ENCODE results near the gene MS4A10.

GRCh38 chr11:60757231-60757800 lies 27.8 kb upstream of the MS4A10 start:
- TF ChIP-seq CTCF (IDR thresholded peaks at IDR 0.05; ENCODE audit: borderline replicate concordance, extremely low read depth, low read length, poor library complexity, severe bottlenecking) (no peak), EZH2 (IDR thresholded peaks at IDR 0.05; ENCODE audit: borderline replicate concordance, low read depth, low read length, severe bottlenecking) (no peak)

Data from DND-41 (cell line).